EL (cell line): ENCODE results near the gene ATP6V1B1.

Source experiments
- DNase-seq: peaks from one replicate; pipeline ENCODE4 v3.0.0-alpha.2; 2016

Gene ATP6V1B1

DNA sequence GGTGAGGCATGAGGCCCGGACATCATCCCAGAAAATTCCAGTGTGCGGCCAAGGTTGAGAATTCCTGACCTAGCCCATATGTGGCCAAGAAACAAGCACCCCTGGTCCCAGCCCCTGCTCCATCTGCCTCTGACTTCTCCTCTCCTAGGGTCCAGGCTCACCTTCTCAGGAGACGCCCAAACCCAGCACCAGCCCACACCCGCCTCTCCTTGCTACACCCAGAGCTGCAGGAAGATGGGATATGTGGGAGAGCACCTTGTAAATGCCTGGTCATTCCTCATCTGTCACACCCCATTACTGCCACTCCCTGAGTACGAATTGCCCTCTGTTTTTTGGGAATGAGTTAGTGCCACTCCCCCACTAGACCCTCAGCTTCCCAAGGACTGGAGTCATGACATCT, 7.3 kb upstream of the ATP6V1B1 start:
- DNase-seq: no peak

DNA sequence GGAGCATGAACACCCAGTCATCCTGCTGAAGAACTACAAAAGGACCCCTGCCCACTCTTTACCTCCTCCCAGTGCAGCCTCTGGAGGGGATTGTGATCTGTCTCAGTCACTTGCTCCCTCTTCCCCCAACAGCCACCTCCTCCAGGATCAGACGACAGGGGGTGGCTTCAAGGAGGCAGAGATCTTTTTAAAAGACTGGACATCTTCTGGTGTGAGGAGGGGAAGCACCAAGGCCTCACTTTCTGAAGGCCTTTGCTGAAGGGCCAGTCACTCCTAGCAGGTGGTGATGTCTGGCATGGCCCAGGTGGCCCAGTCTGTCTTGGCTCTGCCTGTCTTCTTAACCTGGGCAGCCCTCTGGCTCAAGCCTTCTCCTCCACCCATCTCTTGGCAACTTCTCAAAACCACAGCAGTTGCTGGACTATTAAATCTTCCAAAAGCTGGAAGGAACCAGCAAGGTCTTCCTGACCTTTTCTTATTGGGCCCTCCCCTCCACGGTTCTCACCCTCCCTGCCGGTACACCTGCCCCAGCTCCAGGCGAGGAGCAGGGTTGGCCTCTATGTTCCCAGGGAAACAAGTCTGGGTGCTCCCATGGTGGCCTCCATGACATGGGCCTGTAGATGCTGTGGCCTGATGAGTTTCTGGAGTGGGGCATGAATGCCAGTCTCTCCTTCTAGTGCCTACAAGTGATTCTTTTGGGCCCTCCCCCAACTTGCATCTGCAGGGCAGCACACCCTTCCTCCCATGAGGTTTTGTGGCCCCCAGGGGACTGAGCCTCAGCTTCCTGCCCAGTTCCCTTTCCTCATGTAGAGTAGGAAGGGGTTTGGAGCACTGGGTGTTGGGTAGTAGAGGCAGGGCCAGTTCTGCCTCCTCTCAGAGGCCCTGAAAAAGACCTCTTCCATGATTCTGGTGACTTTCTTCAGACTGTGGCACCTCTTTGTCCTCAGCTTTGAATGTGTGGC, 5.0 kb upstream of the ATP6V1B1 start:
- no peak for DNase-seq

DNA sequence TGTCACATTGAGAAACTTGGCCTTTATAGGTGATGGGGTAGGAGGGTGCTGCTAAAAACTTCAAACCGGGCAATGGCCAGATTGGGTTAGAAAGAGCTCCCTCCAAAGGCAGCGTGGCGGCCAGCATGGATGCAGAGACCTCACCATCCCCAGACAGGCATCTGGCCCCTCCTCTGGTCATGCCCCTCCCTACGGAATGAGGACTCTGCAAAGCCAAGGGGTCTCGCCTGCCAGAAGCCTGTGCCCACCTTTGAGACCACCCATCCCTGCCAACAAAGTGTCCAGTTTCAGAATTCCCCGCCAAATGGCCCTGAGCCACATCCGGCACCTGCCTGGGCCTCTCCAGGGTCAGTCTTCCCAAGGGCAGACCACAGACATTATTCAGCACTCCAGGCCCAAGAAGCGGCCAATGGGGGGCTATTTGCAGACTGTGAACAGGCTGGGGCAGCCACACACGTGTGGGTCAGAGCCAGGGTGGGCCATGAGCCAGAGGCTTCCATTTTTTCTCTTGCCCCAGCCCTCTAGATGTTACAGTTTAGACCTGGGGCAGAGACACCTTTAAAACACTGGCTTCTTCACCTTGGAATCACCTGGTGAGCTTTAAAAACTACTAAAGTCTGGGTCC, 4.2 kb upstream of the ATP6V1B1 start:
- no peak for DNase-seq

DNA sequence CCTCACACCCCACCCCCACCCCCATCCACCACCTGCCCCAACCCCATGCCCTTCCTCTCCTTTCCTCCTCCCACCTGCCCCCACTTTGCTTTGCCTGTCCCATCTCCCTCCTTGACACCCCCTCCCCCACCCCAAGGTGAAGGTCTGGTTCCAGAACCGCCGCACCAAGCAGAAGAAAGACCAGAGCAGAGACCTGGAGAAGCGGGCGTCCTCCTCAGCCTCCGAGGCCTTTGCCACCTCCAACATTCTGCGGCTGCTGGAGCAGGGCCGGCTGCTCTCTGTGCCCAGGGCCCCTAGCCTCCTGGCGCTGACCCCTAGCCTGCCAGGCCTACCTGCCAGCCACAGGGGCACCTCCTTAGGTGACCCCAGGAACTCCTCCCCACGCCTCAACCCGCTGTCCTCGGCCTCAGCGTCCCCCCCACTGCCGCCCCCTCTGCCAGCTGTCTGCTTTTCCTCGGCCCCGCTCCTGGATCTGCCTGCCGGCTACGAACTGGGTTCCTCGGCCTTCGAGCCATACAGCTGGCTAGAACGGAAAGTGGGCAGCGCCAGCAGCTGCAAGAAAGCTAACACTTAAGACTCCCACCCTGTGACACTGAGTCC, 3.0 kb upstream of the ATP6V1B1 start:
- DNase-seq: no peak

DNA sequence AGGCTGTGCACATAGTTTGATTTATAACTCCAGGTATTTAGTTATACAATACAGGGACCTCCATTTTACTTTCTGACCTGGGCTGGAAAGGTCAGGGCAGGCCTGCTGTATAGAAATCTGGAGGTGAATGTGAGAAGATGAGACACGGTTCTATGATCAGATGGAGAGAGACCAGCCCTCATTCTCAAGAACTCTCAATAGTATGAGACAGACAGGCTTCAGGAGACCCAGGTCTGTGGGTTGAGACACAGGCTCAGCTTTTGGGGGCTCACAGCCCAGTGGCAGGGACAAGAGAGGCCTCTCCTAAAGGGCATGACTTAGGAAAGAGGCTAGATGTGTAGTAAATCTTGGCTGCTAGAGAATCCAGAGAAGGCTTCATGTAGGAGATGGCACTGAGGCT, 719 bp upstream of the ATP6V1B1 start:
- DNase-seq: no peak

DNA sequence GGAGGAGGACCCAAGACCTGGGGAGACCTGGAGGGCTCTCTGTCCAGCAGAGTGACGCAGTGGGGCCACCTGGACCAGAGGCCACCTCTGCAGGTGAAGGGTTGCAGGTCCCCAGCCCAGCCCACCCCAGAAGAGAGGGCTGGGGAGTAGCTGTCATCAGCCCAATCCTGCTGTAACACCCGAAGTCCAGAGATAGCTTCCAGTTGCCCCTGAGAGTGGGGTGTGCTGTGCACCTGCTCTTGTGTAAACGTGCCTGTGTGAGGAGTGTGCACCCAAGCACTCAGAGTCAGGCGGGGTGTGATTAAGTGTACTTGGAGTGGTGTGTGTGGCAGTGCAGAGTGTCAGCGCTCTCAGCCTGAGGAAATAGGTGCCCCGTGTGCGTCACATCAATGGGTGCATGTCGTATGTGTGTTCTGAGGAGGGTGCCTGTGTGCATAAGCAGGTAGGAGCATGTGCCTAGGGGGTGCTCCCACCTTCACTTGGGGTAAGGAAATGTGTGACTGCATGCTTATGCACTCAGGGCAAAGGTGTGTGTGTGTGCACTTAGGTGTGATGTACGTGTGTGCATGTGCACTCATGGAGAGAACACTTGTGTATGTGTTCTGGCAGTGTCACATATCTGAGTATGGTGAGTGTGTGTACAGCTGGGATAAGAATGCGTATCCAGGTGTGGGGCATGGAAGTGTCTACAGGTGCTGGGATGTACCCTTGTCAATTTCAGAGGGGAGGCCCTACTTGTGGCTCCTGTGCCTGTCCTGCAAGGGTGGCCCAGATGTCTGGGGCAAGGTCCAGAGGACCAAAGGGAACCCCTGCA, 672 bp downstream of the ATP6V1B1 start:
- DNase-seq: no peak

DNA sequence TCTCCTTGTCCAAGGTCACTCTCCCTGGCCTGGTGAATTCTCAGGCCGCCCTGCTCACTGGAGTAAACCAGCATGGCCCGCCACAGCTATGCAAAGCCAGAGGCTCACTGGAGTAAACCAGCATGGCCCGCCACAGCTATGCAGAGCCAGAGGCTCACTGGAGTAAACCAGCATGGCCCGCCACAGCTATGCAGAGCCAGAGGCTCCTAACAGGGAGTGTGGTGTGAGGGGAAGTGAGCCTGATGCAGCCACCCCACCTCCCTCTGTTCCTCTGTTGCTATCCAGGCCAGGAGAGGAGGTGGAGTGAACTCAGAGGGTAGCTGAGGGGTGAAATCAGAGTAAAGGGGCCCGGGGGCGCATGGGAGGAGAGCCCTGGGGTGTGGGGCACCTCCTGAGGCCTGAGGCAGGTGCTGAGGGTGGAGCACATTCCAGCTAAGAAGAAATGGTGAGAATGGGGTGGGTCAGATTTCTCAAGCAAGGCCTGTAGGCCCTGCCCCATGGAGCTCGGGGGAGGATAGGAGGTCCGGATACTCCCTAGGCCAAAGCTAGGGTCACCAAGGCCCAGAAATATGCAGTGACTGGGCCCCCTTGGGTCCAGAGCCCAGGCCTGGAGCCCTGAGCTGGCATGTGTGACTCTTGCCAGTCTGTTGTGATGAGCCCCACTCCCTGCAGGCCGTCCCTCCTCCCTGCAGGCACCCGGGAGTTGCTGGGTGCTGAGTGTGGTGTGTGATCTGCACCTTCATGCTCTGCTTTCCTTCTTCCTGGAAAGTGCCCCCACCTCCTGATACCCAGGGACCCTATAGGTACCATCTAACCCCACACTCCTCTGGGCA, 1.5 kb downstream of the ATP6V1B1 start:
- DNase-seq: no peak

DNA sequence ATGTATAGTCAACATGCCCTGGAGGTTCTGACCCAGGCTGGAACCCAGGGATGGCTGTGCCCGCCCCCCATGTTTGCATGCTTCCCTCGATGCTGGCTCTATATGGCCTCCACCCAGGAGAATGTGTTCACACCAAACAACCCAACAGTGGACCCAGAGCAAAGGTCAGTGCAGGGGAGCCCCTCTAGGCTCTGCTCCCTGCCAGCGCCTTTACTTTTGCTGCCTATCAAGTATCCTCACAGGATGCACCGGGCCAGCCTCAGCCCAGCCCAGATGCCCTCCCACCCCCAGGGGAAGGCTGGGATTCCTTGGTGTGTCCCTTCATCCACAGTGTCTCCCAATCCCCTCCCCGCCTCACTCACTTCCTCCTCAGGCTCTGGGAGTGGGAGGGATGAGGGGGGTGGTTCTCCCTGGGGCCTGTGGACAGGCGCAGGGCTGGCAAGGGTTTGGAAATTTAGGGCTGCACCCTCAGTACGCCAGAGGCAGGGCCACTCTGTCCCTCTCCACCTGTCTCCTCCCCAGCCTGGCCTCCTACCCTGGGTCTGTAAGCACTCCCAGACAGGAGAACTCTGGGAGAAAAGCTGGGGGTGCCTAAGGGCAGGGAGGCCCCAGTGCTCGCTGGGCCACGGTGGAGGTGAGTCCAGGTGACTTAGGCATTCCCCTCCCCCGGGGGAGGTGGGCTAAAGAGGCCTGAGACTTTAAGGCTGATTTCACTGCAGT, 2.3 kb downstream of the ATP6V1B1 start:
- no peak for DNase-seq

DNA sequence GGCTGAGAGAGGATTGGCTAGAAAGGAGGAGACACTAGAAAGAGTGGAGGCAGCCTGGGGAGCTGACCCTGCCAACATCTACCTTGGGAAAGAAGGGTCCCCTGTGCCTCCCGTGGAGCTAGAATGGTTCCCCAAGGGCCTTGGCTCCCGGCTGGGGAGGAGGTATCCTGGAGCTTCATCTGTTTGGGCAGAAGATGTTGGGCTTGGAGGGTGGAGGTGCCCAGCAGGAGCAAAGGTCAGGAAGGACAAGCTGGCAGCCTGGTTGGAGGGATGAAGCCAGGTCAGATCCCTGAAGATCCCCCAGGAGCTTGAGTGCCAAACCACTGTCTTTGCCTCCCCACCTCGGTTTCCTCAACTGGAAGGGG, 2.9 kb downstream of the ATP6V1B1 start:
- DNase-seq: no peak

DNA sequence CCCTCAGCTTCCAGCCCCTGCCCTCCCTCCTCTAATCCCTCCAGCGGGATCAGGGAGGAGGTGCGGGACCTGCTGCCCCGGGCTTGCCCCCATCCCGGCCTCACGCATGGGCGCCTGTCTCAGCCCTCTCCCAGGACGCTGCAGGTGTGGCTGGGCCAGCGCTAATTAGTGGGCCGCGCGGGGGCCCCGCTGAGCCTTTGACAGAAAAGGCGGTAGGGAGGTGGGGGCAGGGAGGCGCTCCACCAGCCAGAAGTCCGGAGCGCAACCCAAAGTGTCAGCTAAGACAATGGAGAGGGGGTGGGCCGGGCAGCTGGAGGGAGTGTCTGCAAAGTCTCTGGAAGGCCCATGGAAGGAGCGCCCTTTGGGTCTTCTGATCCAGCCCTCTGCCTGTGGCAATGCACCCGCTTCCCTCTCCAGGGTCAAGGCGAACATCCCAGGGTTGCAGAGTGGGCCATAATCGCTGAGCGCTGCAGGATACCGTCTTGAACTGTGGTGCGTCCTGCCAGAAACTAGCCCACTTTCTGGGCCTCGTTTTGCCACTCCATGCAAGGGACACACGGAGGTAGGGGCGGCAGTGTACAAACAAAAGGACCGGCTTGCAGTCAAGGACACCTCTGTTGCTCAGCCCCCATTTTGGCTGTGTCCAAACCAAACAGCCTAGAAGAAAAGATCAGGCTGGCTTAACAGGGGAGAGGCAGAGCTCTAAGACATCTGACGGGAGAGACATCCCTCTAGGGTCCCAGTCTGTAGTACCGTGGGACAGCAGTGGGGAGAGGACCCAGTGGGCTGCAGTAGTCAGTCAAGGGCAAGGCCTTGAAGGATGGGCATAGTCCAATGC, 3.5 kb downstream of the ATP6V1B1 start:
- no peak for DNase-seq

DNA sequence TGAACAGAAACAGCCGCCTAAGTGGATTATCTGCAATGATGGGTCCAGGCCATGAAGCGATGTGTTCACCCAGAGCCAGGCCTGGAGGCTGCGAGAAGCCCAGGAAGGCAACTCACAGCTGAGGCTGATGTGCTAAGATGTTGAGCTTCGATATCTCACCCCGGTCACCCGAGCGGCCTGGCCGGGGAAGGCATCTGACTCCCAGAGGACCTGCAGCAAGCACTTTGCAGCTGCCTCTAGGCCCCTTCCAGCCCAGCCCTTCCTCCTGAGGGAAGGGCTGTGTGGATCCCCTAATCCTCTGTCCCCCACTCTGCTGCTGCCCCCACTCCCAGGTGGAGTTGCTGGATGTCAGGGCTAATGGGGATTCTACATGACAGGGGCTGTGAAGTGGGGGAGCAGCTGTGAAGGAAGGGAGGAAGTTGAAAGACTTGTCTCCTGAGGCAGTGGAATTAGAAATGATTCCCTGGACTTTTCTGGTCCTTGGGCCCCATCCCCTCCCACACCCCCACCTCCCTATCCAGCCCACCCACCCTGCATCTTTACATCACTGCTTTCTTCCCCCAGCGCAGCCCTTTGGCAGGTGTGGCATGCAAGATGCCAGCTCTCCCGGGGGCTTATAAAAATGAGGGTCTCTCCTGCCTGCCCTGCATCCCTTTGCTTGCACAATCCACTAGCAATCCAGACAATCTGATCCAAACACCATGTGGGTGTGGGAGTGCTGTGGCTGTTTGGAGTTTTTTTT, 4.3 kb downstream of the ATP6V1B1 start:
- DNase-seq: no peak

DNA sequence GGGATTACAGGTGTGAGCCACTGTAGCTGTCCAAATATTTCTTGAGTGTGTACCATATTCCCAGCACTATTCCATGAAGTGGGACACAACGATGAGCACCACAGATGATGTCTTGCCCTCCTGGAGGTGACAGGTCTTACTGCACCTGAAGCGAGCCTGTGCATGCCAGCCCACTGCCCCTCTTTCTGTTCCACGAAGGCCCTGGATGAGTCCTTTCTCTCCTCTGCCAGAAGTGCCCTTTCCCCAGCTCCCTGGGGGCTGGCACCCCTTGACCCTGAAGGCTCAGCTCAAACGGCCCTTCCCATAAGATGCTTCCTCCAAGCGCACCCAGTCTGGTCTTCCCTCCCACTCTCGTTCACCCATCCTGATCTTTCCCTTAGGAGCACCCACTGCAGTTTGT, 5.5 kb downstream of the ATP6V1B1 start:
- no peak for DNase-seq

DNA sequence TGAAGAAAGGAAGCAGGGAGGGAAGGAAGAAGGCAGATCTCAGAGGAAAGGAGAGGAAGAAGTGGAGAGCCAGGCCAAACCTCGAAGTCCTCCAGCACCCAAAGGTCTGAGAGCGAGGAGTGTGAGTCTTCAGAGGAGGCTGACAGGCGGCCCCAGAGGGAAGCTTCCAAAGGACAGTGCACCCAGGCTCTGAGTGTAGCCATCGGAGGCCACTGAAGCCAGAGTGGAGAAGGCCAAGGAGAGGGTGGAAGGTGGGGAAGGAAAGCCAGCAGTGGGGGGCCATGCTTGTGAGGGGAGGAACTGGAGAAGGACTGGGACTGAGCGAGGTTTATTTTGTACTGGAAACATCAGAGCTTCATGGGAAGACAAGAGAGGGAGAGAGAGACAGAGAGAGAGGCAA, 6.0 kb downstream of the ATP6V1B1 start:
- DNase-seq: no peak

DNA sequence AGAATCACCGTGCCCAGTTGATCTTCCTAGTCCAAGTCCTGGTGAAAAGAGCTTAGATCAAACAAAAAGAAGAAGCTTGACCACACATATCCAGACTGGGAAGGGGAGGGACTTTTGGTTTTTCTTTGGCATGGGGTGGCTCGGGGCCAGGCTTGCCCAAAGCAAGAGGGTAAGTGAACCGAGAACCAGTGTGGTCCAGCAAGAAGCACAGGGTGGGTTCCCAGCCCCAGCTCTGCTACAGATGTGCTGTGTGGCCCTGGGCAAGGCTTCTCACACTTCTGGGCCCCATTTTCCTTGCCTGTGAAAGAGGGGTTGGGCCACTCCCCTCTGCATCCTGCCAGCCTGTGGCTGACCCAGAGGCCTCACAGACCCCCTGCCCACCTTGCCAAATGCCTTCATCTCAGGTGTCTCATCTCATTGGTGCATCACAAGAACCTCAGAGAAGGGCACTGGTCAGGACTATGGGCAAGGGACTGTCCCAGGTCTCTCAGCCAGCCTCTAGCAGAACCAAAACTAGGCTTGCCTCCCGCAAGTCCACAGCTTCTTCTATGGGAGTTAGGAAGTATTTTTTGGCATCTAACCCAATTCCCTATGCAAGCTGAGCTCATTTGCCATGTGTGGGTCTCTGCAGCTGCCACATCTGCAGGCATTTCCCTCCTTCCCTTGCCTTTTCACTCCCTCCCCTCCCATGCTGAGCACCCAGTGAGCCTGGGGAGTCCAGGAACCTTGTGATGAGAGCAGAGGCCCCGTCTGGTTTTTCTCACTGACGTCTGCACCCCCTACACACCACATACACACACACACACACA, 6.9 kb downstream of the ATP6V1B1 start:
- no peak for DNase-seq

DNA sequence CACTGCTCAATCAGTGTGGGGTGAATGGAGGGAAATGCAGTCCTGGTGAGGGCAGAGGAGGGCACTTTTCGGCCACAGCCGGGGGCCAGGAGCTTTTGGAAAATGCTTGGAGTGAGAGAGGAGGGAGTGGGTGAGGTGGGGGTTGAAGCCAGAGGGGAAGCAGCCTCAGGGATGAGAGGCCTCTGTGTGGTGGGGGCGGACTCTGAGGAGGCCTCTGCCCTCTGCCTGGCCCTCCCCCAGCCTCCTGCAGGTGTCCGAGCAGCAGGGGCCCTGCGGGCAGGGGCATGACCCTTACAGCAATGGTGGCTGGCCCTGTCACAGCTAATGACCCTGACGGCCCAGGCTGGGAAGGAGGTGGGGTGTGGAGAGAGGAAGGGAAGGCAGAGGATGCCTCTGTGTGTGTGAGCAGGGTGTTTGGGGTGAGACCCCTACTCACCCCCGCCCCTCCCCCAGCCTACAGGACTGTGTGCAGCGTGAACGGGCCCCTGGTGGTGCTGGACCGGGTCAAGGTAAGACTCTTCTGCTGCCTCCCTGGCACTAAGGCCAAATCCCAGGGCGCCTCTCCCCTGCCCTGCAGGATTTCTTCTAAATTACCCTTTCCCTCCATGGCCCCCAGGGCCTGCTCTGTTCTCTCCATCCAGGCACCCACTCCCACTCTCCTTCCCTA, 7.6 kb downstream of the ATP6V1B1 start:
- DNase-seq: no peak

DNA sequence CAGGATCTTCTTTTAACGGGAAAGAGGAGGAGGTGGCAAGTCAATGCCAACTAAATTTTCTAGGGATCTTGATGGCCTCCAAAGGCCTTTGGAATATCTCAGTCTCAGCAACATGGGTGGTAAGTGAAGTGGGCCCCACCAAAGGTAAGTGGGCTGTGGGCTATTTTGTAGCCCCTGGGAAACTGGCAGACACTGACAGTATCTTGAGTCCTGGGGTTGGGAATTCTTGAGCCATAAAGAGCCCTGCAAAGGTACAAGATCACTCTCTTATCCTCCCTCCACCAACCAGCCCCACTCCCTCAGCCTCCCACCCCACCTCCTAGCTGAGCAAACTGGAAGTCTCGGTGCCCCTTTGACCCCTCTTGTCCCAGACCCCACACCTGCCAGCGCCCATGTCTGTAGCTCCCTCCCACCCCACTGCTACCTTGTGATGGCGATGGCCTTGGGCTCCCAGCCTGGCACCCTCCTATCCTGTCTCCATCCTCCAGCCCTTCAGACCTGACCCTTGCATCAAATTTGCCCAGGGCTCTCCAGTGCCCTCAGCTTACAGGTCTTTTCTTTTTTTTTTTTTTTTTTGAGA, 8.5 kb downstream of the ATP6V1B1 start:
- no peak for DNase-seq

DNA sequence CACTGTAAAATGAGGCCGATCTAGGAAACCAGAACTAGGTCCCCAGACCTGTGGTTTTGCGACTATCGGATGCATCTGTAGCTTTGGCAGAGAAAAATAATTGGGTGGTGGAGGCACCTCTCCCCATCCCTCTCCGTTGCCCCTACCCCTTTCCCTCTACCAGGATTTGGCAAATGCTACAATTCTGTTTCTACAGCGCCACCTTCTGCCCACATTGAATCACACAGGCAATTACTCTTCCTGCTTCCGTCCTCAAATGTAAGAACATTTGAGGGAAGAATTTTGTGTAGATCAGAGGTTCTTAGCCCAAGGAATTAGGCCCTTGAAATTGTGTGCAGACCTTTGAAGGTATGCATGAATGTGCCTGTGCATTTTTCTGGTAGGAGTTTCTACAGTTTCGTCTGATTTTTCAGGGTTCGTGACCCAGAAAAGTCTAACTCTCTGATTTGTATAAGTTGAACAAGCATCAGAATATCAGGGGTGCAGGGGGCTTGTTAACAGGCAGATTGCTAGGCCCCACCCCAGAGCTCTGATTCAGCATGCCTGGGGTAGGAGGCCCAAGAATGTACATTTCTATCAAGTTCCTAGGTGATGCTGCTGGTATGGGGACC, 11.2 kb downstream of the ATP6V1B1 start:
- DNase-seq: peak; percentile 59
